Spinal cord (tissue), 10 donors: ENCODE data around the gene TRIM34. TPM values are rescaled to one million over a fixed set of nuclear protein-coding genes. Genes with fewer than 3 reads are reported as not detected.
A peak's percentile ranks its signal among the peaks of the same experiment; 100 is the strongest.
"Not testable (repeated sequence)": the region's sequence is repeated elsewhere in the genome, so short reads cannot be mapped to it uniquely, and the experiment has no call there.

Experiments used
- DNase-seq, 6 donors: peaks; one replicate each; pipeline versions ENCODE4 v3.0.0 to v3.0.0-alpha.2; 2013 to 2015; ENCODE audit warnings: low spot score in 6 of 6, low read depth in 4 of 6
- H3K27ac ChIP-seq: one replicate; pipeline ENCODE4 v1.5.1; 2013; ENCODE audit warnings: low read depth, low read length, control low read depth
- H3K27me3 ChIP-seq: one replicate; pipeline ENCODE4 v1.6.1; 2013; ENCODE audit warnings: low read length; ENCODE audit not compliant: control insufficient read depth, insufficient read depth
- H3K36me3 ChIP-seq: one replicate; pipeline ENCODE4 v1.6.1; 2013; ENCODE audit warnings: low read length; ENCODE audit not compliant: control insufficient read depth, insufficient read depth
- H3K4me1 ChIP-seq: one replicate; pipeline ENCODE4 v1.6.1; 2013; ENCODE audit warnings: low read length; ENCODE audit not compliant: control insufficient read depth, insufficient read depth
- H3K4me3 ChIP-seq: one replicate; pipeline ENCODE4 v1.5.1; 2013; ENCODE audit warnings: low read depth, low read length, control low read depth
- H3K9me3 ChIP-seq: one replicate; pipeline ENCODE4 v1.6.1; 2013; ENCODE audit warnings: low read length; ENCODE audit not compliant: control insufficient read depth, insufficient read depth
- WGBS: methylation state at CpG from one replicate; pipeline ENCODE4 v1.1.5; 2013; ENCODE audit warnings: missing lambda C conversion rate; ENCODE audit not compliant: insufficient coverage; 5-methylcytosine and 5-hydroxymethylcytosine counted together
- polyA plus RNA-seq, 2 donors: library from polyadenylated mRNA; unstranded; fragments of 120-200 nt; gene quantifications; one replicate each; pipeline ENCODE4 v1.2.1, GENCODE V29; 2013; ENCODE audit not compliant: insufficient read length in 2 of 2
- total RNA-seq, 2 donors: library from RNA; depleted of rRNA in 1 of 2; stranded (reverse); fragments of 120-200 nt in 1 of 2; fragments of >200 nt in 1 of 2; gene quantifications; one replicate each; pipeline versions ENCODE4 v1.2.3 to v1.2.4, GENCODE V29; 2013 to 2014
- donor health status: healthy.

Gene TRIM34
- total and polyA plus RNA-seq, 4 donors: 3.5 to 15.1 (median 5.5) TPM

GRCh38 chr11:5593146-5593545, 31.7 kb upstream of the TRIM34 start:
- Histone ChIP-seq H3K9me3 (no peaks in the 10 kb centered on the region), H3K4me1 (peaks cover 6% of the 10 kb centered on the region), H3K36me3 (no peaks in the 10 kb centered on the region), H3K27me3 (peaks cover 2% of the 10 kb centered on the region), H3K27ac (no peak overlapping the region), H3K4me3 (no peak overlapping the region)
- no peak for DNase-seq
- WGBS: no CpG with 5 or more reads among the region's 1 CpG

GRCh38 chr11:5596607-5597201, 28.1 kb upstream of the TRIM34 start, which contains the start of gene TRIM6:
Gene TRIM6 (plus strand): TSS chr11:5596637. CDS start chr11:5596898, 261 bp downstream.
- DNase-seq: peak in 2 of 6 donors; percentile 47 to 55
- Histone ChIP-seq H3K4me3 (peak within 1 kb of the TSS; percentile 26), H3K9me3 (no peaks in the 10 kb centered on the region), H3K36me3 (no peaks in the 10 kb centered on the region), H3K27me3 (peaks cover 2% of the 10 kb centered on the region), H3K4me1 (peaks cover 6% of the 10 kb centered on the region), H3K27ac (no peak within 1 kb of the TSS)
- 6% methylated on average over 15 of the region's 20 CpGs for WGBS

GRCh38 chr11:5597953-5598352, 26.8 kb upstream of the TRIM34 start:
- no peak overlapping the region for H3K4me3 ChIP-seq
- H3K27me3 ChIP-seq: peaks cover 2% of the 10 kb centered on the region
- no peak overlapping the region for H3K27ac ChIP-seq
- peaks cover 6% of the 10 kb centered on the region for H3K4me1 ChIP-seq
- H3K36me3 ChIP-seq: no peaks in the 10 kb centered on the region
- H3K9me3 ChIP-seq: no peaks in the 10 kb centered on the region
- peak in 1 of 6 donors; percentile 15 for DNase-seq
- 43% methylated on average over 3 of the region's 3 CpGs for WGBS

- no peak overlapping the region for H3K4me3 ChIP-seq
- peaks cover 6% of the 10 kb centered on the region for H3K4me1 ChIP-seq
- H3K27me3 ChIP-seq: peaks cover 2% of the 10 kb centered on the region
- WGBS: 40% methylated on average over 7 of the region's 9 CpGs
- peak overlapping the region; percentile 20 for H3K27ac ChIP-seq
- peak in 3 of 6 donors; percentile 53 to 84 (median 74) for DNase-seq
- no peaks in the 10 kb centered on the region for H3K9me3 ChIP-seq
- no peaks in the 10 kb centered on the region for H3K36me3 ChIP-seq
These were observed 24.4 kb upstream of the TRIM34 start for GRCh38 chr11:5600374-5600851.

- no CpG with 5 or more reads among the region's 4 CpGs for WGBS
These were observed 22.0 kb upstream of the TRIM34 start for GRCh38 chr11:5602791-5603190.

GRCh38 chr11:5603326-5603725, 21.5 kb upstream of the TRIM34 start:
- DNase-seq: no peak
- 92% methylated on average over 7 of the region's 8 CpGs for WGBS
- Histone ChIP-seq H3K27me3 (no peaks in the 10 kb centered on the region), H3K36me3 (no peaks in the 10 kb centered on the region), H3K4me1 (no peaks in the 10 kb centered on the region), H3K4me3 (no peak overlapping the region), H3K27ac (no peak overlapping the region), H3K9me3 (no peaks in the 10 kb centered on the region)

More at GRCh38 chr11:5602791-5603190, 22.0 kb upstream of the TRIM34 start:
- not testable (repeated sequence) for H3K36me3 ChIP-seq, DNase-seq, H3K27ac ChIP-seq, H3K9me3 ChIP-seq, H3K27me3 ChIP-seq, H3K4me1 ChIP-seq, H3K4me3 ChIP-seq

GRCh38 chr11:5604896-5605295, 19.9 kb upstream of the TRIM34 start:
- H3K9me3 ChIP-seq: no peaks in the 10 kb centered on the region
- H3K36me3 ChIP-seq: no peaks in the 10 kb centered on the region
- H3K4me3 ChIP-seq: no peak overlapping the region
- H3K27ac ChIP-seq: no peak overlapping the region
- DNase-seq: no peak
- WGBS: 81% methylated on average over 3 of the region's 4 CpGs
- H3K4me1 ChIP-seq: no peaks in the 10 kb centered on the region
- H3K27me3 ChIP-seq: no peaks in the 10 kb centered on the region

GRCh38 chr11:5605849-5606248, 19.0 kb upstream of the TRIM34 start:
- DNase-seq: peak in 2 of 6 donors; percentile 14 to 32
- 56% methylated on average over 2 of the region's 5 CpGs for WGBS
- Histone ChIP-seq H3K4me3 (no peak overlapping the region), H3K9me3 (no peaks in the 10 kb centered on the region), H3K4me1 (no peaks in the 10 kb centered on the region), H3K36me3 (no peaks in the 10 kb centered on the region), H3K27me3 (no peaks in the 10 kb centered on the region), H3K27ac (no peak overlapping the region)

- no peak overlapping the region for H3K4me3 ChIP-seq
- no peaks in the 10 kb centered on the region for H3K27me3 ChIP-seq
- H3K27ac ChIP-seq: no peak overlapping the region
- no peaks in the 10 kb centered on the region for H3K4me1 ChIP-seq
- WGBS: 89% methylated on average over 6 of the region's 6 CpGs
- no peaks in the 10 kb centered on the region for H3K36me3 ChIP-seq
- no peak for DNase-seq
- no peaks in the 10 kb centered on the region for H3K9me3 ChIP-seq
These were observed 16.0 kb upstream of the TRIM34 start for GRCh38 chr11:5608808-5609207.

GRCh38 chr11:5610446-5610845, 14.4 kb upstream of the TRIM34 start:
- no peaks in the 10 kb centered on the region for H3K4me1 ChIP-seq
- H3K36me3 ChIP-seq: no peaks in the 10 kb centered on the region
- WGBS: 93% methylated on average over 3 of the region's 5 CpGs
- H3K27me3 ChIP-seq: no peaks in the 10 kb centered on the region
- DNase-seq: no peak
- H3K4me3 ChIP-seq: no peak overlapping the region
- H3K9me3 ChIP-seq: no peaks in the 10 kb centered on the region
- no peak overlapping the region for H3K27ac ChIP-seq
